GM18508 (cell line): Measurements from ENCODE around the gene ODAD3.
"Not testable (repeated sequence)": the region's sequence is repeated elsewhere in the genome, so short reads cannot be mapped to it uniquely, and the experiment has no call there.

Experiments used
- ATAC-seq: cut with Tn5 transposase; IDR thresholded peaks from one replicate; pipeline ENCODE4 v1.9.1; 2021; ENCODE audit warnings: moderate number of reproducible peaks; ENCODE audit not compliant: insufficient read depth, unreplicated experiment

The ODAD3 gene

GRCh38 chr19:11410682-11411081, 24.2 kb downstream of the ODAD3 start:
- no peak for ATAC-seq

GRCh38 chr19:11408591-11408990, 26.3 kb downstream of the ODAD3 start:
- no peak for ATAC-seq

- ATAC-seq, result not testable (repeated sequence)
Measured at GRCh38 chr19:11406703-11407236, 28.2 kb downstream of the ODAD3 start.

- ATAC-seq, result no peak
Measured at GRCh38 chr19:11405846-11406643, 28.9 kb downstream of the ODAD3 start.

- no peak for ATAC-seq
Measured at GRCh38 chr19:11404588-11405222, 30.2 kb downstream of the ODAD3 start.

- ATAC-seq, result no peak
Measured at GRCh38 chr19:11401808-11402543, 32.9 kb downstream of the ODAD3 start.

- no peak for ATAC-seq
Measured at GRCh38 chr19:11400798-11401197, 34.1 kb downstream of the ODAD3 start.

- ATAC-seq, result no peak
Measured at GRCh38 chr19:11399667-11400066, 35.3 kb downstream of the ODAD3 start.

- ATAC-seq, result no peak
Measured at GRCh38 chr19:11397089-11397610, 37.8 kb downstream of the ODAD3 start.

GRCh38 chr19:11390933-11391680, 43.8 kb downstream of the ODAD3 start:
- no peak for ATAC-seq

GRCh38 chr19:11390359-11390758, 44.6 kb downstream of the ODAD3 start:
- ATAC-seq, result no peak

- ATAC-seq, result no peak
Measured at GRCh38 chr19:11387162-11388034, 47.5 kb downstream of the ODAD3 start.

- ATAC-seq, result no peak
Measured at GRCh38 chr19:11384778-11385129, 50.2 kb downstream of the ODAD3 start.

- ATAC-seq, result no peak
Measured at GRCh38 chr19:11383706-11384048, 51.2 kb downstream of the ODAD3 start.

GRCh38 chr19:11382898-11383705, 51.8 kb downstream of the ODAD3 start:
- ATAC-seq, result no peak

- ATAC-seq, result peak; percentile 58
Measured at GRCh38 chr19:11380653-11381537, 54.0 kb downstream of the ODAD3 start.

- no peak for ATAC-seq
Measured at GRCh38 chr19:11379857-11380350, 55.0 kb downstream of the ODAD3 start.
